ENCODE data around the gene CAMTA1.

Gene CAMTA1

DNA sequence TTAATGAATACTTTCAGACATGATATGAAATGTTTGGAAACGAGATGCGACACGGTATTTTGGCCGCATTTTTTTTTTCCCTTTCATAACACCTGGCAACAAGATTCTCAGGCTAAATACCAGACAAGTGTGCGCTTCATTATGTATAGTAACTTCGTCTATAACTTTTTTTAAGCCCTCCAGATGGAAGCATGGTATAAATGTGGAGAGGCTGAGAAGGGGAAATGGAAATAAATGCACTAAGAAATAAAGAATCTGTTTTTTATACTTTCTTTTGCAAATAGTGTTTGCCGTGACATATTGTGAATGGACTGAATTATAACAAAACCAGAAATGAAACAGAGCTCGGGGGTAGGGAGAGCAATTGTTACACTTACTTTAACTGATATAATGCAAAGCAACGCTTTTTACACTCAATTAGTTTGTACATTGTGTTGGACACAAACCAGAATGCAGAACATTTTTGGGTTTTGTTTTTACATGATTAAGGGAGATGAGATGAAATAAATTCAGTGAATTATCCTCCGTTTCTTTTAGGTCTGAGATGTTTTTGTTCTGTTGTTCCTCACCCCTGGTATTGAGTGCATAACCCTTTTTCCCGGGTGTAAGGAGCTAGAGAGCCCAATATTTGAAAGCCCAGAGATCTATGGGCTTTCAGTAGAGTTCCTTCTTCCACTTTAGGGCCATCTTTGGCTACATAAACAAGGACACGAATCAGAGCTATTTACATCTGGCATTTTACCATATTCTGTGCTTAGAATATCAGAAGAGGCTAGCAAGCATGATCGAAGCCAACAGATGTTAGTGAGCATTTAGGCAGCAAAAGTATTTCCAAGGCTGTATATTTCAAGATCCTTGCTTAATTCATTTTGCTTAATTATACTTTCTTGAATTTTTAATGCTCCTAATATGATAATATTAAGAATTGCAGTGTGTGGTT lies 478.0 kb downstream of the CAMTA1 start:
- no peak for TF ChIP-seq CTCF (IDR thresholded peaks at IDR 0.05; ENCODE audit: insufficient read depth, missing control alignments)
- FAIRE-seq (no peak), DNase-seq (ENCODE audit: insufficient read length, low spot score) (no peak)

- no peak for DNase-seq (ENCODE audit: insufficient read length, low spot score)
- no peak for TF ChIP-seq CTCF (IDR thresholded peaks at IDR 0.05; ENCODE audit: insufficient read depth, missing control alignments)
- FAIRE-seq: no peak
These were observed 478.8 kb downstream of the CAMTA1 start for GRCh38 chr1:7264101-7264500.

GRCh38 chr1:7265771-7266371 lies 480.6 kb downstream of the CAMTA1 start:
- TF ChIP-seq CTCF (IDR thresholded peaks at IDR 0.05; ENCODE audit: insufficient read depth, missing control alignments): no peak
- DNase-seq (ENCODE audit: insufficient read length, low spot score) (no peak), FAIRE-seq (no peak)

DNA sequence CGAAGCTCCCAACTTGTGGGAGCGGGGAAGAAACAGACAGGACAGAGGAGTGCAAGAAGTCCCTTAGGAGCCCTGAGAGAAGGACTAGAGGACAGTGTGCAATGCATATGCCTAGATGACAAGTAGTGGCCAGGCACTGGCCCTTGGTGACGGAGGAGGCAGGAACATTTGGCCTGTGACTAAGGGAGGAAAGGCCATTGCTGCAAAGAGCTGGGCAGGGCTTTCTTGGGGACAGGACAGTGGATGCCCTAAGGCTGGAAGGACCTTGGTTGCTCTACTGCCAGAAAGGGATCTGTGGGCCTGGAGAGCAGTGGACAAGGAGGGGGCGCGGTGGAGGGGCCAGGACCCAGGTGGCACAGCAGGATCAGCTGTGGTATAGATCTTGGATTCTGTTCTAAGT lies 481.3 kb downstream of the CAMTA1 start:
- FAIRE-seq: no peak
- no peak for DNase-seq (ENCODE audit: insufficient read length, low spot score)
- TF ChIP-seq CTCF (IDR thresholded peaks at IDR 0.05; ENCODE audit: insufficient read depth, missing control alignments): no peak

GRCh38 chr1:7267493-7267892 lies 482.2 kb downstream of the CAMTA1 start:
- no peak for TF ChIP-seq CTCF (IDR thresholded peaks at IDR 0.05; ENCODE audit: insufficient read depth, missing control alignments)
- FAIRE-seq (no peak), DNase-seq (ENCODE audit: insufficient read length, low spot score) (no peak)

- TF ChIP-seq CTCF (IDR thresholded peaks at IDR 0.05; ENCODE audit: insufficient read depth, missing control alignments): no peak
- DNase-seq (ENCODE audit: insufficient read length, low spot score) (no peak), FAIRE-seq (no peak)
These were observed 483.7 kb downstream of the CAMTA1 start for GRCh38 chr1:7268983-7269382.

DNA sequence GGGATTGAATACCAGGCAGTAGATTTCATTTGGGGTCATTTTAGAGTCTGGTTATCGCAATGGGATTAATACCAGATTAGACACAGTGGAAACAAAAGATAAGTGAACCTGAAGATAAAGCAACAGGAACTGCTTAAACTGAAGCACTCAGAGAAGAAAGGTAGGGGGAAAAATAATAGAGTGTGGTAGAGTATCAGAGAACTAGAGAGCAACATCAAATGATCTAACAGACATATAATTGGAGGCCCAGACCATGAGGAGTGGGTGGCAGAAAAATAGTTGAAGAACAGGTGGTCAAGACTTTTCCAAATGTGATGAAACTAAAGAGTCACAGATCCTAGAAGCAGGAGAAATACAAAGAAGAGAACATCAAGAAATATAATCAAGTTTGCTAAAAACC lies 484.3 kb downstream of the CAMTA1 start:
- no peak for TF ChIP-seq CTCF (IDR thresholded peaks at IDR 0.05; ENCODE audit: insufficient read depth, missing control alignments)
- DNase-seq (ENCODE audit: insufficient read length, low spot score): no peak
- FAIRE-seq: no peak
